ENCODE results near the gene ZNF598. TPM values are rescaled to one million over a fixed set of nuclear protein-coding genes. Genes with fewer than 3 reads are reported as not detected.
A peak's percentile ranks its signal among the peaks of the same experiment; 100 is the strongest.

The ZNF598 gene
- total RNA-seq, 1 experiment from 2014 or later: 85.7 TPM

DNA sequence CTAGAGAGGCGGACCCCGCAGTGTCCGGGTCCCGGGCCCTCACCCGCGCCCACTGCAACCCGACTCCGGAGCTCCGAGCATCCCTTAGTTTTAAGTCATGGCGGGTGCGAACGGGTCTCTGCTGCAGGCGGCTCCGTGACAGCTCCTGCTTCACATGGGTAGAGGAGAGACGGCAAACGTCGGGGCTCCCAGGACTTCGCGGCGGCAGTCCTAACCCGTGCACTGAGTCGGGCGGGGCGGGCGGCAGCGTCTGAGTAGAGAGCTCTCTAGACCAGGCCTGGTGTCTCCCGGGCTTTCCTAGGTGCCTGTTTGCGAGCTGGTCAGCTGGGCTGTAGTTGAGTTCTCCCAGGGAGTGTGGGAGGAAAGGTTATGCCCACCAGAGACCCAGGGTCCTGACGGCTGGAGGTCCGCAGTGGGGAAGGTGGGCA, 38.5 kb upstream of the ZNF598 start:
- ChIA-PET POLR2A (interaction anchor here (1.3 kb wide), 1 partner anchor 83 kb away, joined by 4 read pairs; the partner anchor contains the start of gene RPS2), CTCF (interaction anchor here (0.6 to 1.1 kb wide), 4 partner anchors 9 to 410 kb away, joined by 3 to 9 read pairs (median 4); partner anchors contain the start of gene PKD1)
- ATAC-seq: peak; percentile 18
- DNase-seq (ENCODE audit: low read depth, low spot score): no peak
- in situ Hi-C loops (cut with HindIII; ENCODE audit: low pct_unique_long_range_greater_than_20kb, low sequenced_read_pairs): no loop called here
- Histone ChIP-seq H3K27ac (ENCODE audit: low read length) (peak overlapping the region; percentile 84), H3K4me1 (ENCODE audit: control insufficient read depth, insufficient read depth, low read length) (peaks cover 12% of the 10 kb centered on the region), H3K36me3 (ENCODE audit: control insufficient read depth, insufficient read depth, low read length) (no peaks in the 10 kb centered on the region; the same call in 1 of the 2 replicates), H3K4me3 (ENCODE audit: low read depth in 2 of 2, low read length in 2 of 2) (peak overlapping the region; percentile 77 to 96), H3K9me3 (ENCODE audit: control insufficient read depth, insufficient read depth, low read depth, low read length) (no peaks in the 10 kb centered on the region), H3K27me3 (ENCODE audit: control insufficient read depth, insufficient read depth, low read length) (no peaks in the 10 kb centered on the region)
- intact Hi-C loops (cut with micrococcal nuclease; ENCODE audit: unreplicated experiment): no loop called here
- no TSS peak for BruUV-seq (replicated peaks)
- TF ChIP-seq REST (IDR thresholded peaks at IDR 0.05; ENCODE audit: insufficient read depth in 1 of 2, low read depth in 2 of 2, low read length in 1 of 2) (no peak), SIN3A (IDR thresholded peaks at IDR 0.05; ENCODE audit: borderline replicate concordance, insufficient read depth, low read depth, low read length) (peak; percentile 9; the same call in 1 of the 2 replicates), TCF7L2 (IDR thresholded peaks at IDR 0.05; ENCODE audit: low read depth, low read length) (no peak)

- DNase-seq (ENCODE audit: low read depth, low spot score) (peak; percentile 85), ATAC-seq (peak; percentile 95)
- Histone ChIP-seq H3K4me3 (ENCODE audit: low read depth in 2 of 2, low read length in 2 of 2) (peak within 1 kb of the TSS; percentile 77 to 96), H3K9me3 (ENCODE audit: control insufficient read depth, insufficient read depth, low read depth, low read length) (no peaks in the 10 kb centered on the region), H3K27me3 (ENCODE audit: control insufficient read depth, insufficient read depth, low read length) (no peaks in the 10 kb centered on the region), H3K4me1 (ENCODE audit: control insufficient read depth, insufficient read depth, low read length) (peaks cover 15% of the 10 kb centered on the region), H3K27ac (ENCODE audit: low read length) (peak within 1 kb of the TSS; percentile 84), H3K36me3 (ENCODE audit: control insufficient read depth, insufficient read depth, low read length) (no peaks in the 10 kb centered on the region; the same call in 1 of the 2 replicates)
- intact Hi-C loops (cut with micrococcal nuclease; ENCODE audit: unreplicated experiment) (no loop called here), in situ Hi-C loops (cut with HindIII; ENCODE audit: low pct_unique_long_range_greater_than_20kb, low sequenced_read_pairs) (no loop called here)
- CTCF ChIA-PET: interaction anchor here (0.6 to 1.1 kb wide), 4 partner anchors 9 to 409 kb away, joined by 3 to 9 read pairs (median 4); partner anchors contain the start of gene PKD1
- POLR2A ChIA-PET: interaction anchor here (1.3 kb wide), 1 partner anchor 83 kb away, joined by 4 read pairs; the partner anchor contains the start of gene RPS2
- TF ChIP-seq TCF7L2 (IDR thresholded peaks at IDR 0.05; ENCODE audit: low read depth, low read length) (no peak), SIN3A (IDR thresholded peaks at IDR 0.05; ENCODE audit: borderline replicate concordance, insufficient read depth, low read depth, low read length) (peak; percentile 54; the same call in 1 of the 2 replicates), POLR2AphosphoS5 (IDR thresholded peaks at IDR 0.05; ENCODE audit: low read depth, low read length) (peak; percentile 60; the same call in 1 of the 2 replicates)
- no TSS peak for BruUV-seq (replicated peaks)
These were observed 37.9 kb upstream of the ZNF598 start, which contains the start of the genes NTHL1 and TSC2 for GRCh38 chr16:2047330-2048115. NTHL1 (minus strand) TSS chr16:2047834; CDS start chr16:2047823, 11 bp downstream. TSC2 (plus strand) TSS chr16:2047985; CDS start chr16:2048616, 631 bp downstream.

DNA sequence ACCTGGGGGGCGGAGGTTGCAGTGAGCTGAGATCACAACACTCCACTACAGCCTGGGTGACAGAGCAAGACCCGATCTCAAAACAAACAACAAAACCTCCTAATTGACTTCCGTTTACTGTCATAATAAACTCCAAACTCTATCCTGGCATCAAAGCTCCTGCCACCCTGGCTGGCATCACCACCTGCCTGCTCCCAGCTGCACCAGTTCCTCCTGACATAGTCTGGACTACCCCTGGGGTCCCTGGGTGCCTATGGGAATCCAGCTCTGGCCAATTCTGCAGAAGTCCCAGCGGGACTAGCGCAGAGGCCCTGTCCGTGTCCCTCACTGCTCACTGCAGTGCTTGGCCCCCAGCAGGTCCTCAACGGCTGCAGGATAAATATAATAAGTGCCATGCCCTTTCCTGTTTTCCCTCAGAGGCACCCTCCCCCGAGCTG, 37.3 kb upstream of the ZNF598 start:
- ATAC-seq: peak; percentile 55
- no peak for DNase-seq (ENCODE audit: low read depth, low spot score)
- Histone ChIP-seq H3K27ac (ENCODE audit: low read length) (peak overlapping the region; percentile 72), H3K27me3 (ENCODE audit: control insufficient read depth, insufficient read depth, low read length) (no peaks in the 10 kb centered on the region), H3K36me3 (ENCODE audit: control insufficient read depth, insufficient read depth, low read length) (no peaks in the 10 kb centered on the region; the same call in 1 of the 2 replicates), H3K9me3 (ENCODE audit: control insufficient read depth, insufficient read depth, low read depth, low read length) (no peaks in the 10 kb centered on the region), H3K4me1 (ENCODE audit: control insufficient read depth, insufficient read depth, low read length) (peaks cover 21% of the 10 kb centered on the region), H3K4me3 (ENCODE audit: low read depth in 2 of 2, low read length in 2 of 2) (peak overlapping the region; percentile 77 to 96)
- BruUV-seq (replicated peaks): no TSS peak
- in situ Hi-C loops (cut with HindIII; ENCODE audit: low pct_unique_long_range_greater_than_20kb, low sequenced_read_pairs): no loop called here
- intact Hi-C loops (cut with micrococcal nuclease; ENCODE audit: unreplicated experiment): no loop called here
- TF ChIP-seq TCF7L2 (IDR thresholded peaks at IDR 0.05; ENCODE audit: low read depth, low read length) (no peak), REST (IDR thresholded peaks at IDR 0.05; ENCODE audit: insufficient read depth in 1 of 2, low read depth in 2 of 2, low read length in 1 of 2) (no peak), POLR2AphosphoS5 (IDR thresholded peaks at IDR 0.05; ENCODE audit: low read depth, low read length) (no peak), SIN3A (IDR thresholded peaks at IDR 0.05; ENCODE audit: borderline replicate concordance, insufficient read depth, low read depth, low read length) (no peak)
- TF ChIP-seq, protein P1, sequence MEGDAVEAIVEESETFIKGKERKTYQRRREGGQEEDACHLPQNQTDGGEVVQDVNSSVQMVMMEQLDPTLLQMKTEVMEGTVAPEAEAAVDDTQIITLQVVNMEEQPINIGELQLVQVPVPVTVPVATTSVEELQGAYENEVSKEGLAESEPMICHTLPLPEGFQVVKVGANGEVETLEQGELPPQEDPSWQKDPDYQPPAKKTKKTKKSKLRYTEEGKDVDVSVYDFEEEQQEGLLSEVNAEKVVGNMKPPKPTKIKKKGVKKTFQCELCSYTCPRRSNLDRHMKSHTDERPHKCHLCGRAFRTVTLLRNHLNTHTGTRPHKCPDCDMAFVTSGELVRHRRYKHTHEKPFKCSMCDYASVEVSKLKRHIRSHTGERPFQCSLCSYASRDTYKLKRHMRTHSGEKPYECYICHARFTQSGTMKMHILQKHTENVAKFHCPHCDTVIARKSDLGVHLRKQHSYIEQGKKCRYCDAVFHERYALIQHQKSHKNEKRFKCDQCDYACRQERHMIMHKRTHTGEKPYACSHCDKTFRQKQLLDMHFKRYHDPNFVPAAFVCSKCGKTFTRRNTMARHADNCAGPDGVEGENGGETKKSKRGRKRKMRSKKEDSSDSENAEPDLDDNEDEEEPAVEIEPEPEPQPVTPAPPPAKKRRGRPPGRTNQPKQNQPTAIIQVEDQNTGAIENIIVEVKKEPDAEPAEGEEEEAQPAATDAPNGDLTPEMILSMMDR (IDR thresholded peaks at IDR 0.05): no peak
- CTCF ChIA-PET: no interaction called here
- POLR2A ChIA-PET: no interaction called here
